ENCODE results near the gene EIPR1. TPM values are rescaled to one million over a fixed set of nuclear protein-coding genes. Genes with fewer than 3 reads are reported as not detected.
A peak's percentile ranks its signal among the peaks of the same experiment; 100 is the strongest.

The EIPR1 gene
- total RNA-seq, 4 donors from 2014 or later: 26.1 to 51.6 (median 40.0) TPM

DNA sequence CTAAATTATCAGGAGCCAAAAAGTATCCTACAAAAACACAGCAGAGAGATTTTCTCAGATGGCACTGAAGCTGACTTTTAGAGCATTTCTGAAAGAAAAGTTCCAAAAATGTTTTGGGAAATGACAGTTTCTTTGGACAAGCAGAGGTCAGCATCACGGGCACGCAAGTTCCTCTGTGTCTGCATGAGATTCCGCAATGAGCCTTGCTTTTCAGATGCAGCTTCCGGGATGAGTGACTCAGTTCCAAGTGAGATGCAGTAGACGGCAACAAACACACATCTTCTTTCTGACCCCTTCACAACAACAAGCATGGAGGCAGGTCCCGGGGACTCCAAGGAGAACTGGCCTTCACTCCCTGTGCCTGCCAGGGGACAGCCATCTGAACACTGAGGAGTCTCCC, 76.6 kb downstream of the EIPR1 start:
- peak overlapping the region; percentile 86 to 98 (median 98) for H3K27ac ChIP-seq
- no peak for DNase-seq
- H3K9me3 ChIP-seq: no peaks in the 10 kb centered on the region
- H3K27me3 ChIP-seq: no peaks in the 10 kb centered on the region
- WGBS, 2 donors: 91 to 98% methylated on average over 6 of the region's 6 CpGs
- no peak for TF ChIP-seq POLR2A (IDR thresholded peaks at IDR 0.05)
- TF ChIP-seq, protein P1, sequence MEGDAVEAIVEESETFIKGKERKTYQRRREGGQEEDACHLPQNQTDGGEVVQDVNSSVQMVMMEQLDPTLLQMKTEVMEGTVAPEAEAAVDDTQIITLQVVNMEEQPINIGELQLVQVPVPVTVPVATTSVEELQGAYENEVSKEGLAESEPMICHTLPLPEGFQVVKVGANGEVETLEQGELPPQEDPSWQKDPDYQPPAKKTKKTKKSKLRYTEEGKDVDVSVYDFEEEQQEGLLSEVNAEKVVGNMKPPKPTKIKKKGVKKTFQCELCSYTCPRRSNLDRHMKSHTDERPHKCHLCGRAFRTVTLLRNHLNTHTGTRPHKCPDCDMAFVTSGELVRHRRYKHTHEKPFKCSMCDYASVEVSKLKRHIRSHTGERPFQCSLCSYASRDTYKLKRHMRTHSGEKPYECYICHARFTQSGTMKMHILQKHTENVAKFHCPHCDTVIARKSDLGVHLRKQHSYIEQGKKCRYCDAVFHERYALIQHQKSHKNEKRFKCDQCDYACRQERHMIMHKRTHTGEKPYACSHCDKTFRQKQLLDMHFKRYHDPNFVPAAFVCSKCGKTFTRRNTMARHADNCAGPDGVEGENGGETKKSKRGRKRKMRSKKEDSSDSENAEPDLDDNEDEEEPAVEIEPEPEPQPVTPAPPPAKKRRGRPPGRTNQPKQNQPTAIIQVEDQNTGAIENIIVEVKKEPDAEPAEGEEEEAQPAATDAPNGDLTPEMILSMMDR (IDR thresholded peaks at IDR 0.05): no peak
- H3K4me1 ChIP-seq: peaks cover 44 to 47% of the 10 kb centered on the region in 2 donors
- H3K4me3 ChIP-seq (replicated peaks in 1 of 3): no peak overlapping the region
- H3K36me3 ChIP-seq: no peaks in the 10 kb centered on the region
- intact Hi-C loops (cut with DNase I): no loop called here

DNA sequence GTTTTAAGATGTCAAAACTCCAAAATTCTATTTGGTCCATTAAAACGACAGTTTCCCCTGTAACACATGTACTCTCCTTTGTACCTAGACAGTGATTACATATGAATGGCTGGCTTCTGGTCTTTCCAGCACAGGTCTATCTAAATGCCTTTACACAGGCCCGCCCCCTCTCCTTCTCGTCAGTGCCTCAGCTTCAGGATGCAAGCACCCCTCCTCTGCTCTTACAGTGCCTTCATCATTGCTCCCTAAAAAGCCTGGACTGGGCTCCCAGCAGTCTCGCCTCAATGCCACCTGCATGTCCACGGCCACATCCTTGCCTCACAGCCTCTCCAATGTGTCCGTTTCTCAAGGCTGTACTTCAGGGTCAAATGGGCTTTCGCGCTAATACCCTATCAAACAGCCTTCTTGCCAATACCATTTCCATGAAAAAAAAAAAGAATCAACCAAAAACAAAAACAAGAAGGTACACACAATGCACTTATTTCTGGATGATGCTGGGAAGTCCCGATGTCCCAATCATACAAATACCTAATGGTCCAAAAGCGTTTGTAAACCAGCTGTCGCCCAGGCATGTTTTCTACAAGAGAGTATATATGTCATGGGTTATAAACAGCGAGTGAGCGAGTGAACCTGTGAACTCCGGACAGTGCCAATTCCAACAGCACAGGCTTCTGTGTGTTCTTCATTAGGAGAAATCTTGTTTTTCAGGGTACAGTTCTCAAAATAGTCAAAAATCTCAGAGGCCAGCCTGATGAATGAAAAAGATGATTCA, 77.2 kb downstream of the EIPR1 start:
- WGBS, 2 donors: 89 to 93% methylated on average over 14 of the region's 14 CpGs
- intact Hi-C loops (cut with DNase I): no loop called here
- TF ChIP-seq, protein P1 (IDR thresholded peaks at IDR 0.05): no peak
- TF ChIP-seq POLR2A (IDR thresholded peaks at IDR 0.05): no peak

GRCh38 chr2:3299703-3300102, 77.9 kb downstream of the EIPR1 start:
- TF ChIP-seq POLR2A (IDR thresholded peaks at IDR 0.05): peak in 1 of 2 donors; percentile 15
- TF ChIP-seq, protein P1 (IDR thresholded peaks at IDR 0.05): no peak
- Histone ChIP-seq H3K27ac (peak overlapping the region; percentile 46 to 98 (median 98)), H3K36me3 (no peaks in the 10 kb centered on the region), H3K4me3 (replicated peaks in 1 of 3) (no peak overlapping the region), H3K9me3 (no peaks in the 10 kb centered on the region), H3K4me1 (peaks cover 44 to 47% of the 10 kb centered on the region in 2 donors), H3K27me3 (no peaks in the 10 kb centered on the region)
- 33 to 52% methylated on average over 7 of the region's 7 CpGs for WGBS, 2 donors
- intact Hi-C loops (cut with DNase I): no loop called here
- peak; percentile 71 to 79 for DNase-seq

More for the DNA sequence above, 77.2 kb downstream of the EIPR1 start:
- Histone ChIP-seq H3K27ac (peak overlapping the region; percentile 46 to 98 (median 98)), H3K4me3 (replicated peaks in 1 of 3) (no peak overlapping the region), H3K27me3 (no peaks in the 10 kb centered on the region), H3K4me1 (peaks cover 44 to 47% of the 10 kb centered on the region in 2 donors), H3K36me3 (no peaks in the 10 kb centered on the region), H3K9me3 (no peaks in the 10 kb centered on the region)
- DNase-seq: no peak

- no peak for DNase-seq
- intact Hi-C loops (cut with DNase I): no loop called here
- Histone ChIP-seq H3K4me3 (replicated peaks in 1 of 3) (no peak overlapping the region), H3K27ac (peak overlapping the region in 2 of 3 donors; percentile 98), H3K9me3 (no peaks in the 10 kb centered on the region), H3K36me3 (no peaks in the 10 kb centered on the region), H3K27me3 (no peaks in the 10 kb centered on the region), H3K4me1 (peaks cover 44 to 47% of the 10 kb centered on the region in 2 donors)
- 94 to 100% methylated on average over 10 to 12 of the region's 12 CpGs for WGBS, 2 donors
- TF ChIP-seq, protein P1 (IDR thresholded peaks at IDR 0.05): no peak
- no peak for TF ChIP-seq POLR2A (IDR thresholded peaks at IDR 0.05)
These were observed 78.5 kb downstream of the EIPR1 start for GRCh38 chr2:3299130-3299529.

GRCh38 chr2:3298191-3298590, 79.4 kb downstream of the EIPR1 start:
- TF ChIP-seq POLR2A (IDR thresholded peaks at IDR 0.05): no peak
- TF ChIP-seq, protein P1 (IDR thresholded peaks at IDR 0.05): no peak
- H3K4me1 ChIP-seq: peaks cover 43 to 44% of the 10 kb centered on the region in 2 donors
- DNase-seq: no peak
- H3K9me3 ChIP-seq: no peaks in the 10 kb centered on the region
- H3K4me3 ChIP-seq (replicated peaks in 1 of 3): no peak overlapping the region
- 90 to 93% methylated on average over 7 of the region's 7 CpGs for WGBS, 2 donors
- no peaks in the 10 kb centered on the region for H3K36me3 ChIP-seq
- peak overlapping the region in 1 of 3 donors; percentile 98 for H3K27ac ChIP-seq
- H3K27me3 ChIP-seq: no peaks in the 10 kb centered on the region
- intact Hi-C loops (cut with DNase I): no loop called here
